Measurements from ENCODE around the gene KPRP. TPM values are rescaled to one million over a fixed set of nuclear protein-coding genes. Genes with fewer than 3 reads are reported as not detected.

Gene KPRP
- total RNA-seq, 4 donors from 2014 or later = 219 to 353 (median 231) TPM

GRCh38 chr1:152777510-152778137 lies 19.8 kb downstream of the KPRP start:
- 63 to 66% methylated on average over 4 of the region's 4 CpGs for WGBS, 2 donors
- no peak for DNase-seq (ENCODE audit: low spot score in 2 of 2)
- TF ChIP-seq, protein P1, sequence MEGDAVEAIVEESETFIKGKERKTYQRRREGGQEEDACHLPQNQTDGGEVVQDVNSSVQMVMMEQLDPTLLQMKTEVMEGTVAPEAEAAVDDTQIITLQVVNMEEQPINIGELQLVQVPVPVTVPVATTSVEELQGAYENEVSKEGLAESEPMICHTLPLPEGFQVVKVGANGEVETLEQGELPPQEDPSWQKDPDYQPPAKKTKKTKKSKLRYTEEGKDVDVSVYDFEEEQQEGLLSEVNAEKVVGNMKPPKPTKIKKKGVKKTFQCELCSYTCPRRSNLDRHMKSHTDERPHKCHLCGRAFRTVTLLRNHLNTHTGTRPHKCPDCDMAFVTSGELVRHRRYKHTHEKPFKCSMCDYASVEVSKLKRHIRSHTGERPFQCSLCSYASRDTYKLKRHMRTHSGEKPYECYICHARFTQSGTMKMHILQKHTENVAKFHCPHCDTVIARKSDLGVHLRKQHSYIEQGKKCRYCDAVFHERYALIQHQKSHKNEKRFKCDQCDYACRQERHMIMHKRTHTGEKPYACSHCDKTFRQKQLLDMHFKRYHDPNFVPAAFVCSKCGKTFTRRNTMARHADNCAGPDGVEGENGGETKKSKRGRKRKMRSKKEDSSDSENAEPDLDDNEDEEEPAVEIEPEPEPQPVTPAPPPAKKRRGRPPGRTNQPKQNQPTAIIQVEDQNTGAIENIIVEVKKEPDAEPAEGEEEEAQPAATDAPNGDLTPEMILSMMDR (IDR thresholded peaks at IDR 0.05) = no peak
- TF ChIP-seq POLR2A (IDR thresholded peaks at IDR 0.05) = no peak
- H3K4me3 ChIP-seq (ENCODE audit: low read depth, poor library complexity, severe bottlenecking) = no peak overlapping the region
- intact Hi-C loops (cut with DNase I; ENCODE audit: low total_unique reads) = no loop called here

- TF ChIP-seq, protein P1 (IDR thresholded peaks at IDR 0.05) = no peak
- no peak for TF ChIP-seq POLR2A (IDR thresholded peaks at IDR 0.05)
- H3K4me3 ChIP-seq (ENCODE audit: low read depth, poor library complexity, severe bottlenecking) = no peak overlapping the region
- intact Hi-C loops (cut with DNase I; ENCODE audit: low total_unique reads) = no loop called here
- 66 to 79% methylated on average over 2 of the region's 2 CpGs for WGBS, 2 donors
- DNase-seq (ENCODE audit: low spot score in 2 of 2) = no peak
These were observed 25.3 kb downstream of the KPRP start for GRCh38 chr1:152783095-152783494.

DNA sequence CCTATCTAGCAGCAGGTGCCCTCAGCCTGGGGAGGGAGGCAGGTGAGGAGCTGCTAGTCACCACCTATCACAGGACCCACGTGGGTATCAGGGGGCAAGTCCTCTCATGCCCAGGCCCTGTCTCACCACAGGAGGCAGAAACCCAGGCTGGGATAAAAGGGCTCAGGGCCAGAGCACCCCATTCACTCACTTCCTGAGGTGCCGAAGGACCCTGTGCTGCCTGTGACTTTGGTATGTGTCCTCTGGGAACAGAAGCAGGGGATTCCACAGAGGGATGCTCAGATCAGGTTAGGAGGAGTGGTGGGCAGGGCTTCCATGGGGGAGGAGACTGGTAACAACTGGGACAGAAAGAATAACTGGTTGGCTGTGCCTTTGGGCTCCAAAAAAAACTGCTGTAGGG lies 28.3 kb downstream of the KPRP start, which contains the start of gene LCE1E:
TSS of gene LCE1E (plus strand) at position 181 of the 400 bp plus-strand sequence. CDS start 1,043 bp downstream, outside the sequence.
- intact Hi-C loops (cut with DNase I; ENCODE audit: low total_unique reads) = no loop called here
- H3K4me3 ChIP-seq (ENCODE audit: low read depth, poor library complexity, severe bottlenecking) = no peak within 1 kb of the TSS
- whole genome bisulfite sequencing, 2 donors = 17 to 25% methylated on average over 2 of the region's 2 CpGs
- no peak for TF ChIP-seq POLR2A (IDR thresholded peaks at IDR 0.05)
- TF ChIP-seq, protein P1 (IDR thresholded peaks at IDR 0.05) = no peak
- no peak for DNase-seq (ENCODE audit: low spot score in 2 of 2)

GRCh38 chr1:152795686-152796085 lies 37.9 kb downstream of the KPRP start:
- 65 to 69% methylated on average over 4 of the region's 4 CpGs for WGBS, 2 donors
- H3K4me3 ChIP-seq (ENCODE audit: low read depth, poor library complexity, severe bottlenecking) = no peak overlapping the region
- no peak for DNase-seq (ENCODE audit: low spot score in 2 of 2)
- intact Hi-C loops (cut with DNase I; ENCODE audit: low total_unique reads) = no loop called here
- TF ChIP-seq POLR2A (IDR thresholded peaks at IDR 0.05) = no peak

GRCh38 chr1:152796421-152796820 lies 38.6 kb downstream of the KPRP start, which contains the start of gene LCE1D:
TSS of gene LCE1D (plus strand) at chr1:152796721. CDS start at chr1:152797795, 1,074 bp downstream.
- WGBS, 2 donors = 33 to 35% methylated on average over 3 of the region's 3 CpGs
- intact Hi-C loops (cut with DNase I; ENCODE audit: low total_unique reads) = no loop called here
- no peak for DNase-seq (ENCODE audit: low spot score in 2 of 2)
- H3K4me3 ChIP-seq (ENCODE audit: low read depth, poor library complexity, severe bottlenecking) = no peak within 1 kb of the TSS
- no peak for TF ChIP-seq POLR2A (IDR thresholded peaks at IDR 0.05)
- TF ChIP-seq, protein P1 (IDR thresholded peaks at IDR 0.05) = no peak

- intact Hi-C loops (cut with DNase I; ENCODE audit: low total_unique reads) = no loop called here
- 74 to 78% methylated on average over 1 of the region's 1 CpG for WGBS, 2 donors
- H3K4me3 ChIP-seq (ENCODE audit: low read depth, poor library complexity, severe bottlenecking) = no peak overlapping the region
- DNase-seq (ENCODE audit: low spot score in 2 of 2) = no peak
- no peak for TF ChIP-seq POLR2A (IDR thresholded peaks at IDR 0.05)
- TF ChIP-seq, protein P1 (IDR thresholded peaks at IDR 0.05) = no peak
These were observed 43.5 kb downstream of the KPRP start for GRCh38 chr1:152801333-152801732.

All from lower leg skin (tissue), 4 donors.